ENCODE results near the gene KTN1.

KTN1 gene

DNA sequence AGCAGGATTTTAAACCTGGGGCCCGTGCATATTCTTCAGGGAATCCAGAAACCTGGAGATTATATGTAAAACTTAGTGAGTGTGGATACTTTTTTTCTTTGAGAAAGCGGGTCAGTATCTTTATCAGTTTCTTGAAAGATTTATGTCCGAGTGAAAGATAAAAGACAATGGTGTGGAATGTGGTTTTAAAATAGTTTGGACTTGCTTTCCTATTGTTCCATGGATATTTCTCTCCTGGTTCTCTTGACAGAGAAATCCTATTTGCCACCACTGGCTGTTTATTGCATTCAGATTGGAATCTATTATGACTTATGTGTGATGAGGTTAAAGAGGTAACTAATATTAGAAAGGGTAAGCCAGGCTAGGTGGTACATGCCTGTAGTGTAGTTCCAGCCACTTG is 27.4 kb downstream of the KTN1 start:
- H3K36me3 ChIP-seq (ENCODE audit: control insufficient read depth in 4 of 4, insufficient read depth in 4 of 4, low read length in 3 of 4): peaks cover 0 to 7% (median 3%) of the 10 kb centered on the region in 4 experiments
- H3K27me3 ChIP-seq (replicated peaks in 2 of 5; ENCODE audit: control insufficient read depth in 4 of 5, insufficient read depth in 5 of 5, low read length in 4 of 5): no peaks in the 10 kb centered on the region
- H3K27ac ChIP-seq (ENCODE audit: insufficient read depth in 1 of 2, low read depth in 1 of 2, low read length in 2 of 2, poor library complexity in 1 of 2, severe bottlenecking in 2 of 2): no peak overlapping the region
- 90% methylated on average over 2 of the region's 3 CpGs for WGBS (ENCODE audit: insufficient coverage)
- no peak overlapping the region for H3K4me3 ChIP-seq (ENCODE audit: control insufficient read depth in 1 of 7, extremely low read depth in 1 of 7, insufficient read depth in 4 of 7, low read depth in 2 of 7, low read length in 6 of 7)
- no peaks in the 10 kb centered on the region for H3K4me1 ChIP-seq (ENCODE audit: control extremely low read depth in 1 of 4, control insufficient read depth in 4 of 4, insufficient read depth in 4 of 4, low read length in 3 of 4)
- POLR2A ChIA-PET: no interaction called here
- H3K9me3 ChIP-seq (ENCODE audit: control extremely low read depth in 1 of 5, control insufficient read depth in 4 of 5, insufficient read depth in 2 of 5, low read depth in 1 of 5, low read length in 4 of 5): no peaks in the 10 kb centered on the region
- CTCF ChIA-PET: no interaction called here
- DNase-seq: no peak

DNA sequence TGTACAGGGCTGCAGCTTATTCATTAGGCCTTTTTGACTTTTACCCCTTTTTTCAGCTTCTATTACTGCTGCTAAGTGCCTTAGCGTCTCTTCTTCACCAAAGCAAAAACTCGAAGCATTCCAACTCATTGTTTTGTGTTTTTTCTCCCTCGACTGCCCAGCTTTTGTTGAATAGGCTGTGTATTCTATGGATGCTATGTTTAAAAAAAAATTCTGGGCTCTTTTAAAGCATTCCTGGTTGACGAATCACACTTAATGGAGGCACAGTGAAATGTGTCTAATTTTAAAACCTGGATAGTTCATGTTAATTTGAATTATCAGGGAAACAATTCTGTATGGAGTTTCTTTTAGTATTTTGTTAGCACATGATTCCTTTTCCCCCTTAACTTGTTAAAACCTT is 29.7 kb downstream of the KTN1 start:
- no peaks in the 10 kb centered on the region for H3K9me3 ChIP-seq (ENCODE audit: control extremely low read depth in 1 of 5, control insufficient read depth in 4 of 5, insufficient read depth in 2 of 5, low read depth in 1 of 5, low read length in 4 of 5)
- peaks cover 1 to 12% (median 4%) of the 10 kb centered on the region in 4 experiments for H3K36me3 ChIP-seq (ENCODE audit: control insufficient read depth in 4 of 4, insufficient read depth in 4 of 4, low read length in 3 of 4)
- H3K27ac ChIP-seq (ENCODE audit: insufficient read depth in 1 of 2, low read depth in 1 of 2, low read length in 2 of 2, poor library complexity in 1 of 2, severe bottlenecking in 2 of 2): no peak overlapping the region
- ChIA-PET POLR2A (no interaction called here), CTCF (no interaction called here)
- WGBS (ENCODE audit: insufficient coverage): 93% methylated on average over 3 of the region's 4 CpGs
- no peak overlapping the region for H3K4me3 ChIP-seq (ENCODE audit: control insufficient read depth in 1 of 7, extremely low read depth in 1 of 7, insufficient read depth in 4 of 7, low read depth in 2 of 7, low read length in 6 of 7)
- H3K27me3 ChIP-seq (replicated peaks in 2 of 5; ENCODE audit: control insufficient read depth in 4 of 5, insufficient read depth in 5 of 5, low read length in 4 of 5): no peaks in the 10 kb centered on the region
- no peak for DNase-seq
- no peaks in the 10 kb centered on the region for H3K4me1 ChIP-seq (ENCODE audit: control extremely low read depth in 1 of 4, control insufficient read depth in 4 of 4, insufficient read depth in 4 of 4, low read length in 3 of 4)

DNA sequence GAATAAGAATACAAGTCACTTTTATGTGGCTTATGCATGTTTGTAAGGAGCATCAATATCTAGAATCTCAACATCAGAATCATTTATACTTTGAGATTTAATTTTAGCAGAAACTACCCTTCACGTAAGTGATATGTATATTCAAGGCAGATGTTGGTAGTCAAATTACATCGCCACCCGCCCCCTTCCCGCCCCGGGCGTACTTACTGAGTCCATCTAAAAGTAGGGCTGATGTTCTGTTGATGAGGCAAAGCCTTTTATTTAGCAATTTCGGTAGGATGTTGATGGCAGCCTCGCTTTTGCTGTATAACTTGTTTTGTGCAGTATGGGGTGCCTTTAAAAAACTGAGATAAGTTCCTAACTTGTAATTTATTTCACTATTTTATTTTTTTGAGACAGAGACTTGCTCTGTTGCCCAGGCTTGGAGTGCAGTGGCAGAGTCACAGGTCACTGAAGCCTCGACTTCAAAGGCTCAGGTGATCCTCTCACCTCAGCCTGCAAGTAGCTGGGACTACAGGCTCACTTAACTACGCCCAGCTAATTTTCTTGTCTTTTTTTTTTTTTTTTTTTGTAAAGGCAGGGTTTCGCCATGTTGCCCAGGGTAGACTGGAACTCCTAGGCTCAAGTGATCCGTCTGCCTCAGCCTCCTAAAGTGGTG is 30.8 kb downstream of the KTN1 start:
- ChIA-PET POLR2A (no interaction called here), CTCF (no interaction called here)
- DNase-seq: no peak
- Histone ChIP-seq H3K4me3 (ENCODE audit: control insufficient read depth in 1 of 7, extremely low read depth in 1 of 7, insufficient read depth in 4 of 7, low read depth in 2 of 7, low read length in 6 of 7) (no peak overlapping the region), H3K4me1 (ENCODE audit: control extremely low read depth in 1 of 4, control insufficient read depth in 4 of 4, insufficient read depth in 4 of 4, low read length in 3 of 4) (no peaks in the 10 kb centered on the region), H3K27me3 (replicated peaks in 2 of 5; ENCODE audit: control insufficient read depth in 4 of 5, insufficient read depth in 5 of 5, low read length in 4 of 5) (no peaks in the 10 kb centered on the region), H3K36me3 (ENCODE audit: control insufficient read depth in 4 of 4, insufficient read depth in 4 of 4, low read length in 3 of 4) (peaks cover 0 to 14% (median 6%) of the 10 kb centered on the region in 4 experiments), H3K27ac (ENCODE audit: insufficient read depth in 1 of 2, low read depth in 1 of 2, low read length in 2 of 2, poor library complexity in 1 of 2, severe bottlenecking in 2 of 2) (no peak overlapping the region), H3K9me3 (ENCODE audit: control extremely low read depth in 1 of 5, control insufficient read depth in 4 of 5, insufficient read depth in 2 of 5, low read depth in 1 of 5, low read length in 4 of 5) (no peaks in the 10 kb centered on the region)
- WGBS (ENCODE audit: insufficient coverage): 98% methylated on average over 6 of the region's 12 CpGs

DNA sequence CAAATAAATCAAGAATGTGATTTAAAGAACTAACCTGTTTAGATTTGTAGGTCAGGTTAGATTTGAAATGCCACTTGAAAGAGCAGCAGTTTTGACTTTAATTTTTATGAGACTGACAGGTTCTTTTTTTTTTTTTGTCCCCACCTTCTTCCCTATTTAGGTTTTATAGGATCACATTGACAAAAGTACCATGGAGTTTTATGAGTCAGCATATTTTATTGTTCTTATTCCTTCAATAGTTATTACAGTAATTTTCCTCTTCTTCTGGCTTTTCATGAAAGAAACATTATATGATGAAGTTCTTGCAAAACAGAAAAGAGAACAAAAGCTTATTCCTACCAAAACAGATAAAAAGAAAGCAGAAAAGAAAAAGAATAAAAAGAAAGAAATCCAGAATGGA is 31.9 kb downstream of the KTN1 start:
- Histone ChIP-seq H3K27ac (ENCODE audit: insufficient read depth in 1 of 2, low read depth in 1 of 2, low read length in 2 of 2, poor library complexity in 1 of 2, severe bottlenecking in 2 of 2) (no peak overlapping the region), H3K36me3 (ENCODE audit: control insufficient read depth in 4 of 4, insufficient read depth in 4 of 4, low read length in 3 of 4) (peaks cover 5 to 23% (median 13%) of the 10 kb centered on the region in 4 experiments), H3K4me1 (ENCODE audit: control extremely low read depth in 1 of 4, control insufficient read depth in 4 of 4, insufficient read depth in 4 of 4, low read length in 3 of 4) (no peaks in the 10 kb centered on the region), H3K4me3 (ENCODE audit: control insufficient read depth in 1 of 7, extremely low read depth in 1 of 7, insufficient read depth in 4 of 7, low read depth in 2 of 7, low read length in 6 of 7) (no peak overlapping the region), H3K27me3 (replicated peaks in 2 of 5; ENCODE audit: control insufficient read depth in 4 of 5, insufficient read depth in 5 of 5, low read length in 4 of 5) (no peaks in the 10 kb centered on the region), H3K9me3 (ENCODE audit: control extremely low read depth in 1 of 5, control insufficient read depth in 4 of 5, insufficient read depth in 2 of 5, low read depth in 1 of 5, low read length in 4 of 5) (no peaks in the 10 kb centered on the region)
- no peak for DNase-seq
- CTCF ChIA-PET: no interaction called here
- POLR2A ChIA-PET: no interaction called here

DNA sequence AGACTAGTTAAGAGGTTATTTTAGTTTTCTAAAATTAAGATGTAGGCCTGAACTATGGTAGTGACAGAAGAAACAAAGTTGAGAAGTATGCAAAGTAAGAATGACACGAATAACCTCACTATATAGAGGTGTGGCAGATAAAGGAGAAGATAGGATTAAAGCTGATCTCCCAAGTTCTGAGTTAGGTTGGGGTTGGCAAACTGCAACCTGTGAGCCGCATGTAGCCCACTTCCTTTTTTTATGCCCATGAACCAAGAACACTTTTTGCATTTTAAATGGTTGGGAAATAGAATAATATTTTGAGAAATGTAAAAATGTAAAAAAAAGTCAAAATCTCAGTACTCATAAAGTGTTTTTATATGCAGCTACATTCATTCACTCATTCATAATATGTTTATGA is 34.3 kb downstream of the KTN1 start:
- H3K4me3 ChIP-seq (ENCODE audit: control insufficient read depth in 1 of 7, extremely low read depth in 1 of 7, insufficient read depth in 4 of 7, low read depth in 2 of 7, low read length in 6 of 7): no peak overlapping the region
- no peak overlapping the region for H3K27ac ChIP-seq (ENCODE audit: insufficient read depth in 1 of 2, low read depth in 1 of 2, low read length in 2 of 2, poor library complexity in 1 of 2, severe bottlenecking in 2 of 2)
- no peak for DNase-seq
- ChIA-PET CTCF (no interaction called here), POLR2A (no interaction called here)
- no peaks in the 10 kb centered on the region for H3K4me1 ChIP-seq (ENCODE audit: control extremely low read depth in 1 of 4, control insufficient read depth in 4 of 4, insufficient read depth in 4 of 4, low read length in 3 of 4)
- 100% methylated on average over 1 of the region's 2 CpGs for WGBS (ENCODE audit: insufficient coverage)
- H3K36me3 ChIP-seq (ENCODE audit: control insufficient read depth in 4 of 4, insufficient read depth in 4 of 4, low read length in 3 of 4): peaks cover 21 to 47% (median 33%) of the 10 kb centered on the region in 4 experiments
- H3K9me3 ChIP-seq (ENCODE audit: control extremely low read depth in 1 of 5, control insufficient read depth in 4 of 5, insufficient read depth in 2 of 5, low read depth in 1 of 5, low read length in 4 of 5): peaks cover 0 to 4% (median 0%) of the 10 kb centered on the region in 5 experiments
- no peaks in the 10 kb centered on the region for H3K27me3 ChIP-seq (replicated peaks in 2 of 5; ENCODE audit: control insufficient read depth in 4 of 5, insufficient read depth in 5 of 5, low read length in 4 of 5)

DNA sequence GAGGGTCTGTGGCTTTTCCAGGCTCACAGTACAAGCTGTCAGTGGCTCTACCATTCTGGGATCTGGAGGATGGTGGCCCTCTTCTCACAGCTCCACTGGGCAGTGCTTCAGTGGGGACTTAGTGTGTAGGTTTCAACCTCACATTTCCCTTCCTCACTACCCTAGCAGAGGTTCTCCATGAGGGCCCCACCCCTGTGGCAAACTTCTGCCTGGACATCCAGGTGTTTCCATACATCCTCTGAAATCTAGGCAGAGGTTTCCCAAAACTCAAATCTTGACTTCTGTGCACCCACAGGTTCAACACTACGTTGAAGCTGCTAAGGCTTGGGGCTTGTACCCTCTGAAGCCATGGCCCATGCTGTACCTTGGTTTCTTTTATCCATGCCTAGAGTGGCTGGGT is 40.3 kb downstream of the KTN1 start:
- POLR2A ChIA-PET: interaction anchor here (0.6 kb wide), 1 partner anchor 228 kb away, joined by 3 read pairs; no protein-coding TSS in a partner anchor
- Histone ChIP-seq H3K4me3 (ENCODE audit: control insufficient read depth in 1 of 7, extremely low read depth in 1 of 7, insufficient read depth in 4 of 7, low read depth in 2 of 7, low read length in 6 of 7) (no peak overlapping the region), H3K4me1 (ENCODE audit: control extremely low read depth in 1 of 4, control insufficient read depth in 4 of 4, insufficient read depth in 4 of 4, low read length in 3 of 4) (no peaks in the 10 kb centered on the region), H3K9me3 (ENCODE audit: control extremely low read depth in 1 of 5, control insufficient read depth in 4 of 5, insufficient read depth in 2 of 5, low read depth in 1 of 5, low read length in 4 of 5) (peaks cover 0 to 18% (median 11%) of the 10 kb centered on the region in 5 experiments), H3K27ac (ENCODE audit: insufficient read depth in 1 of 2, low read depth in 1 of 2, low read length in 2 of 2, poor library complexity in 1 of 2, severe bottlenecking in 2 of 2) (no peak overlapping the region), H3K27me3 (replicated peaks in 2 of 5; ENCODE audit: control insufficient read depth in 4 of 5, insufficient read depth in 5 of 5, low read length in 4 of 5) (no peaks in the 10 kb centered on the region), H3K36me3 (ENCODE audit: control insufficient read depth in 4 of 4, insufficient read depth in 4 of 4, low read length in 3 of 4) (peaks cover 33 to 77% (median 58%) of the 10 kb centered on the region in 4 experiments)
- 100% methylated on average over 1 of the region's 1 CpG for WGBS (ENCODE audit: insufficient coverage)
- DNase-seq: peak in 1 of 3 donors; percentile 3
- CTCF ChIA-PET: no interaction called here

DNA sequence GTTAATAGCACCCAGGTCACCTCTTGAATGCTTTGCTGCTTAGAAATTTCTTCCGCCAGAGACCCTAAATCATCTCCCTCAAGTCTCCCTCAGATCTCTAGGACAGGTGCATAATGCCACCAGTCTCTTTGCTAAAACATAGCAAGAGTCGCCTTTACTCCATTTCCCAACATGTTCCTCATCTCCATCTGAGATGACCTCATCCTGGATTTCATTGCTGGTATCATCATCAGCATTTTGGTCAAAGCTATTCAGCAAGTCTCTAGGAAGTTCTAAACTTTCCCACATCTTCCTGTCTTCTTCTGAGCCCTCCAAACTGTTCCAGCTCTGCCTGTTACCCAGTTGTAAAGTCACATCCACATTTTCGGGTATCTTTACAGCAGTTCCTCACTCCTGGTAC is 41.0 kb downstream of the KTN1 start:
- peaks cover 35 to 77% (median 55%) of the 10 kb centered on the region in 4 experiments for H3K36me3 ChIP-seq (ENCODE audit: control insufficient read depth in 4 of 4, insufficient read depth in 4 of 4, low read length in 3 of 4)
- no peak for DNase-seq
- ChIA-PET CTCF (no interaction called here), POLR2A (no interaction called here)
- WGBS (ENCODE audit: insufficient coverage): 100% methylated on average over 2 of the region's 3 CpGs
- H3K27me3 ChIP-seq (replicated peaks in 2 of 5; ENCODE audit: control insufficient read depth in 4 of 5, insufficient read depth in 5 of 5, low read length in 4 of 5): no peaks in the 10 kb centered on the region
- H3K27ac ChIP-seq (ENCODE audit: insufficient read depth in 1 of 2, low read depth in 1 of 2, low read length in 2 of 2, poor library complexity in 1 of 2, severe bottlenecking in 2 of 2): no peak overlapping the region
- H3K4me1 ChIP-seq (ENCODE audit: control extremely low read depth in 1 of 4, control insufficient read depth in 4 of 4, insufficient read depth in 4 of 4, low read length in 3 of 4): no peaks in the 10 kb centered on the region
- no peak overlapping the region for H3K4me3 ChIP-seq (ENCODE audit: control insufficient read depth in 1 of 7, extremely low read depth in 1 of 7, insufficient read depth in 4 of 7, low read depth in 2 of 7, low read length in 6 of 7)
- peaks cover 0 to 18% (median 11%) of the 10 kb centered on the region in 5 experiments for H3K9me3 ChIP-seq (ENCODE audit: control extremely low read depth in 1 of 5, control insufficient read depth in 4 of 5, insufficient read depth in 2 of 5, low read depth in 1 of 5, low read length in 4 of 5)

Data from common myeloid progenitor, CD34-positive (primary cell).